Stimulated activated CD4-positive, alpha-beta T cell treated with anti-CD3 and anti-CD28 coated beads, Interleukin-12 subunit alpha, Interleukin-12 subunit beta, amount 100 ng/mL, for 48 hours (primary cell): ENCODE data around the gene SLC25A14.

ENCODE experiments used
- DNase-seq, 3 donors: peaks; one replicate each; pipeline ENCODE4 v3.0.0-alpha.2; 2020; ENCODE audit warnings: low read depth in 2 of 3, low spot score in 1 of 3

SLC25A14 gene

GRCh38 chrX:130378024-130378669 lies 38.4 kb downstream of the SLC25A14 start:
- DNase-seq, result no peak

DNA sequence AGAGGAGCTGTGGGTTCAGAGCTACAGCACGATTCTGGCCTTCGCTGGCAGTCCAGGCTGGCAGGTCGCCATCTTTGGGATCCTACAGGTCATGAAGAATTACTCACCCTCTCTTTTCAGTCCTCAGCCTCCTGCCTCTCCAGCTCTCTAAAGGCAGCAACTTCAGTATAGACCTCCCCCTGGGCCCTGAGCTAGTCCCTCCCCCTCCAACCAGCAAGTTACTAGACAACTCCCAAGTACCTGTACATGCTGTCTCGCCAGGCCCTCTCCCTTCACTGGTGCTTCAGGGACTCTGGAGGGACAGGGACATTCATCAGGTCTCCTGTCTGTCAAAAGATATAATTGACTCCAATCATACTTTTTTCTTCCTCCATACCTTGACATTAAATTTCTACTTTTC lies 45.8 kb downstream of the SLC25A14 start, which contains the start of gene GPR119:
GPR119 (minus strand) TSS at position 155 of the 400 bp plus-strand sequence. CDS start 227 bp downstream, outside the sequence.
- no peak for DNase-seq

- DNase-seq, result no peak
These were observed 46.7 kb downstream of the SLC25A14 start for GRCh38 chrX:130386408-130386808.

- no peak for DNase-seq
These were observed 53.8 kb downstream of the SLC25A14 start for GRCh38 chrX:130393451-130394074.

- no peak for DNase-seq
These were observed 55.6 kb downstream of the SLC25A14 start for GRCh38 chrX:130395341-130395740.

GRCh38 chrX:130401415-130402207 lies 61.9 kb downstream of the SLC25A14 start, which contains the start of gene RBMX2:
Gene RBMX2, plus strand, starts transcription at chrX:130401987. Its CDS starts 46 bp downstream, at chrX:130402033.
- peak; percentile 29 to 63 (median 35) for DNase-seq

DNA sequence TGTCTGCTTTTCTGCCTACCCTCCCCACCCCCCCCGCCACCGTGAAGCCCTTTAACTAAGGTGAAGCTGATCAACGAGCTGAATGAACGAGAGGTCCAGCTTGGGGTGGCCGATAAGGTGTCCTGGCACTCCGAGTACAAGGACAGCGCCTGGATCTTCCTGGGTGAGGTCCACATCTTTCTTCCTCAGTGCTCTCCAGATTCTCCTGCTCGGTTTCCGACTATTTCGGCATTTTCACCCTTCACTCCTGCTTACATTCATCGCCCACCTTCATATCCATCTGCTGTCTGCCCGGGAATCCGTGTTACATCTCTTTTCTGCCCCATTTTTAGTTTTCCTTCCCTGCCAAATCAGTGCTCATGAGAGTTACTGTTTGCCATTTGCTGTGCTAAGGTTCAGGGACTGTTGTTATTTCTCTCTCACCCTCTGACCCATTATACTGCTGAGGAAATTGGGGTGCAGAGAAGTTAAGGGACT lies 62.5 kb downstream of the SLC25A14 start:
- no peak for DNase-seq

GRCh38 chrX:130413415-130413814 lies 73.7 kb downstream of the SLC25A14 start:
- no peak for DNase-seq

- DNase-seq, result no peak
These were observed 75.1 kb downstream of the SLC25A14 start for GRCh38 chrX:130414800-130415199.

GRCh38 chrX:130415201-130415600 lies 75.5 kb downstream of the SLC25A14 start:
- no peak for DNase-seq

DNA sequence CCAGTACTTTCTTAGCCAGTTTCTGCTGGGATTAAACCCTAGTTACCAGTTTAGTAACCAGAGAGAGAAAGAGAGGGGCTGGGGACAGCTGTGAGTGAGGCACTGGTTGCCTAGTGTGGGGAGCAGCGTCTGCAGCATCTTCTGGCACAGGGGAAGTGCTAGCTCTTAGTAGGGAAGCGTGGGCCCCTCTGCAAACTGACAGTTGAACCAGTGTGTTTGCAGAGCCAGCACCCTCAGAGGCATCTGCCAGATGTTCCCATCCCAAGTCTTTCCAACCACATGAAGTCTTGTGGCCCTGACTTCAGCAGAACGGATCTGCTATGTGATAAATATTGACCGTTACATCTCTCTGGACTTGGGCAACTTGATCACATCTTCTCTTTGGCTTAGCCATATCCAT lies 77.1 kb downstream of the SLC25A14 start:
- DNase-seq, result no peak

GRCh38 chrX:130418066-130418465 lies 78.3 kb downstream of the SLC25A14 start:
- DNase-seq, result no peak

GRCh38 chrX:130418740-130419139 lies 79.0 kb downstream of the SLC25A14 start:
- DNase-seq, result no peak

- DNase-seq, result no peak
These were observed 79.5 kb downstream of the SLC25A14 start for GRCh38 chrX:130419263-130419662.
